DMS 273 (cell line): Measurements from ENCODE around the gene TMEM255B.

ENCODE experiments used
- DNase-seq: peaks from one replicate; lab custom pipeline; 2025; ENCODE audit not compliant: unreplicated experiment; lab: John Stamatoyannopoulos, UW

The TMEM255B gene

GRCh38 chr13:113859311-113860050, 100.5 kb downstream of the TMEM255B start:
- DNase-seq = no peak

- no peak for DNase-seq
Measured at GRCh38 chr13:113860051-113860664, 101.1 kb downstream of the TMEM255B start.

GRCh38 chr13:113860665-113861432, 101.8 kb downstream of the TMEM255B start:
- DNase-seq = no peak

GRCh38 chr13:113861433-113862030, 102.5 kb downstream of the TMEM255B start:
- DNase-seq = no peak

GRCh38 chr13:113862191-113862930, 103.3 kb downstream of the TMEM255B start:
- no peak for DNase-seq

- DNase-seq = peak; percentile 51
Measured at GRCh38 chr13:113862931-113863523, 104.0 kb downstream of the TMEM255B start.

- DNase-seq = peak; percentile 56
Measured at GRCh38 chr13:113863524-113864272, 104.7 kb downstream of the TMEM255B start, which contains the start of gene GAS6. TSS of gene GAS6 (minus strand) at chr13:113864076. CDS start at chr13:113863920, 156 bp downstream.

- DNase-seq = peak; percentile 12
Measured at GRCh38 chr13:113864273-113864890, 105.4 kb downstream of the TMEM255B start.

- no peak for DNase-seq
Measured at GRCh38 chr13:113865427-113865826, 106.4 kb downstream of the TMEM255B start.
